Breast epithelium (tissue), 3 donors: Measurements from ENCODE around the gene EEF1A2.

Source experiments
- POLR2A ChIP-seq: fragments of 450-650 bp; IDR thresholded peaks from one replicate; pipeline ENCODE4 v1.6.1; 2016; ENCODE audit warnings: antibody characterized with exemption, mild to moderate bottlenecking, moderate library complexity
- TF ChIP-seq, protein P1 (sequence below), 3 donors: fragments of 450-650 bp; IDR thresholded peaks; one replicate each; pipeline ENCODE4 v1.5.1; 2016 to 2017; ENCODE audit warnings: antibody characterized with exemption in 3 of 3, mild to moderate bottlenecking in 3 of 3, moderate library complexity in 3 of 3

DNA sequence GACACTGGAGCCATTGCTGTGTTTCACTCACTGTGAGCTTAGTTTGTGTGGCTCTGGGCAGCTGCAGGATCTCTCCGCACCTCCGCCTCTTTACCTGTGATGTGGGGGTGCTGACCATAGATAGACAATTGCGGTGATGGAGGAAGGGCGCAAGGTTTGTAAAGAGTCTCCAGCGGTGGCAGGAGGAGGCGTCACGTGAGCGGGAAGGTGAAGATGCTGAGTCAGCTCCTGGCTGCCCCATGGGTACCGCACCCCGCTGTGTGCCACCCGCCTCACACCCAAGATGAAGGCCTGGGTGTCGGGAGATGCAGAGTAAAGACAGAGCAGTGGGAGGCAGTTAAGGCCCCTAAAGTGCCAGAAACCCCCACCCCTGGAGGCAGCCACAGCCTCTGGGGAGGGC is 17.4 kb downstream of the EEF1A2 start:
- no peak for TF ChIP-seq POLR2A
- TF ChIP-seq, protein P1, sequence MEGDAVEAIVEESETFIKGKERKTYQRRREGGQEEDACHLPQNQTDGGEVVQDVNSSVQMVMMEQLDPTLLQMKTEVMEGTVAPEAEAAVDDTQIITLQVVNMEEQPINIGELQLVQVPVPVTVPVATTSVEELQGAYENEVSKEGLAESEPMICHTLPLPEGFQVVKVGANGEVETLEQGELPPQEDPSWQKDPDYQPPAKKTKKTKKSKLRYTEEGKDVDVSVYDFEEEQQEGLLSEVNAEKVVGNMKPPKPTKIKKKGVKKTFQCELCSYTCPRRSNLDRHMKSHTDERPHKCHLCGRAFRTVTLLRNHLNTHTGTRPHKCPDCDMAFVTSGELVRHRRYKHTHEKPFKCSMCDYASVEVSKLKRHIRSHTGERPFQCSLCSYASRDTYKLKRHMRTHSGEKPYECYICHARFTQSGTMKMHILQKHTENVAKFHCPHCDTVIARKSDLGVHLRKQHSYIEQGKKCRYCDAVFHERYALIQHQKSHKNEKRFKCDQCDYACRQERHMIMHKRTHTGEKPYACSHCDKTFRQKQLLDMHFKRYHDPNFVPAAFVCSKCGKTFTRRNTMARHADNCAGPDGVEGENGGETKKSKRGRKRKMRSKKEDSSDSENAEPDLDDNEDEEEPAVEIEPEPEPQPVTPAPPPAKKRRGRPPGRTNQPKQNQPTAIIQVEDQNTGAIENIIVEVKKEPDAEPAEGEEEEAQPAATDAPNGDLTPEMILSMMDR (IDR thresholded peaks at IDR 0.05) = no peak
